GM19240 (cell line): ENCODE data around the gene MUC22.
"Not testable (repeated sequence)": the region's sequence is repeated elsewhere in the genome, so short reads cannot be mapped to it uniquely, and the experiment has no call there.

Source experiments
- DNase-seq: peaks from one replicate; pipeline ENCODE4 v3.0.0; 2011; ENCODE audit warnings: low spot score; ENCODE audit not compliant: insufficient read length

The MUC22 gene

GRCh38 chr6:31010393-31011060, at the start of gene MUC22:
Gene MUC22, plus strand, starts transcription at chr6:31010474. Its CDS starts 233 bp downstream, at chr6:31010707.
- DNase-seq: no peak

DNA sequence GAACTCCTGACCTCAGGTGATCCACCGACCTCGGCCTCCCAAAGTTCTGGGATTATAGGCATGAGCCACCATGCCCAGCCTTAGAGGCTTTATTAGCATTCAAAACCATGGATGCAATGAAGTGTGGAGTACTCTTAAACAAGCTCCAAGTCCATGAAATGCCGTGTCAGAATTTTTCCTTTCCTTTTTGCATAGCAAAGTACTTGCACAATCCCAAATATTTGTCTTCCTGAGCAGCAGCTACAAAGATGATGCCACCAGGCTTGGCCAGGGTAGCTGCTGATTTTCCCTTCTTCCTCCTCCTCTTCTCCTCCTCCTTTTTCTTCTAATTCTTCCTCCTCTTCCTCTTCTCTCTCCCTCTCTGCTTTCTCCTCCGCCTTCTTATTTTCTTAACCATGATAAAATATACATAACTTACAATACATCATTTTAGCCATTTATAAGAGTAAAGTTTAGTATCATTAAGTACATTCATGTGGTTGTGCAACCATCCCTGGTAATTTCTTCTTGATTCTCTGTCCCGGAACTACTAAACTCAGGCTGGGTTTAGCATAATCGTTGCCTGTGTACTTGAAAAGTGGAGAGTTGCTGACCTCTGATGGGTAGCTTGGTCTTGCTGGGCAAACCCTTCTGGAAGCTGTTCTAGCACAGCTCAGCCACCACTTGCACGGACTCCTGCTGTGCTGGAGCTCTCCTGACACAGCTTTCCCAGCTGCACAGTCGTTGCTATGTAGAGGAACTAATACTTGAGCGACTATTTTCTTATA, 49.2 kb upstream of the MUC22 start:
- DNase-seq: no peak

GRCh38 chr6:30962716-30963115, 47.6 kb upstream of the MUC22 start:
- no peak for DNase-seq

DNA sequence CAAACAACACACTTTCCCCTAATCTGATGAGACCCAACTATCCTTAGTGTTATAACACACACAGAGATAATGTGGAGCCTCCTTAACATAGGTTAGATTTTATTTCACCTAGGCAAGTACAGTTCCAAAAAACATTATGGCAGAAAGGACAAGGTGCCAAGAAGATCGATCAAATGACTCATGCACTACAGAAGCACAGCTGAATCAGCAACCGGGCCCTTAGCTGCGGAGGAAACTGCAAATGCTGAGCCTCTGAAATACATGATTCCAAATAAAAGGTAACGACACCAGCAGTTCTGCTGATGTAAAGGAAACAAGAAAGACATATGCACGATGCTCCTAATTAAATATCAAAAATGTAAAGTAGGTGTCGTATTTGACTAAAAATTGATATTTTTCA, 46.6 kb upstream of the MUC22 start:
- no peak for DNase-seq

GRCh38 chr6:30964075-30964474, 46.2 kb upstream of the MUC22 start:
- DNase-seq: no peak

DNA sequence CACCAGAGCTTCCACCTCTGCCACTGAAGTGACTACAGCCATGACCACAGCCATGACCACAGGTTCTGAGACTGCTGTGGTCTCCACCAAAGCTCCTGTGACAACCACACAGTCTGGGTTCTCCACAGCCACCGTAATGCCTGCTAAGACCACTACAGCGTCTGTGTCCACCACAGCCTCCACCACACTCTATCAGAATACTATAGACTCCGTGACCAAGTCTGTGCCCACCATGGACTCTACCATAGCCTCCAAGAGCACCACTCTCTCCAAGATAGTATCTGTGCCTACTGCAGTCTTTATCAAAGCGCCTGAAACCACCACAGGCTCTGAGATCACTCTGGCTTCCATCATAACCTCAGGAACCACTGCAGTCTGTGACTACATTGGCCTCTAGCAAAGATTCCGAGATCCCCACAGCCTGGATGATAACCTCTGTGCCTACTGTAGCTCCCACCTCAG, 45.1 kb upstream of the MUC22 start:
- DNase-seq: no peak

- DNase-seq: no peak
These were observed 44.1 kb upstream of the MUC22 start for GRCh38 chr6:30966154-30966553.

DNA sequence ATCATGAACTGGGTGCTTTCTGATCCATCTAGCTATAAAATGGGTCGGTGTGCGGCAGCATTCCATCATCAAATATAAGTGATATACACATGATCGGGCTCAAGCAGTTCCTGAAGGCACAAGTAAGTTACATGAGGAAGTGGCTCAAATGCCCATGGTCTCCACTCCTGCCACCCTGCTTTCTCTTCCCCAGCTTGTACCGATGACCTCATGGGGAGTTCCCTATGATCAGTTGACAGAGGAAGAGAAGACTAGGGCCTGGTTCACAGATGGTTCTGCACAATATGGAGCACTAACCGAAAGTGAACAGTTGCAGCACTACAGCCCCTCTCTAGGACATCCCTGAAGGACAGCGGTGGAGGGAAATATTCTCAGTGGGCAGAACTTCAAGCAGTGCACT, 41.1 kb upstream of the MUC22 start:
- not testable (repeated sequence) for DNase-seq

DNA sequence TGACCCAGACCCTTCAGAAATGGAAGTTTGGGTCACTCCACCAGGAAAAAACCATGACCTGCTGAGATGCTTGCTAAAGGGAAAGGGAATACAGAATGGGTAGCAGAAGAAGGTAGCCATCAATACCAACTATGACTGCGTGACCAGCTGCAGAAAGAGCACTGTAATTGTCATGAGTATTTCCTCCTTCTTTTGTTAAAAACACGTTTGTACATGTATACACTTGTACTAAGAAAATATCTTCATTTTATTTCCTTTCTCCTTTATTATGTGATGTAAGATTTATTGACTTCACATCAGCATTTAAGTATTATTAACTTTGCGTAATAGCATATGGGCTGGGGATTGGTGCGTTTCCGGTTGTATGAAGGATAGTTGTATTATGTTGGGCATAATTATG, 39.3 kb upstream of the MUC22 start:
- no peak for DNase-seq

- DNase-seq: no peak
These were observed 37.5 kb upstream of the MUC22 start for GRCh38 chr6:30972816-30973215.

- DNase-seq: no peak
These were observed 35.6 kb upstream of the MUC22 start for GRCh38 chr6:30974490-30975252.

DNA sequence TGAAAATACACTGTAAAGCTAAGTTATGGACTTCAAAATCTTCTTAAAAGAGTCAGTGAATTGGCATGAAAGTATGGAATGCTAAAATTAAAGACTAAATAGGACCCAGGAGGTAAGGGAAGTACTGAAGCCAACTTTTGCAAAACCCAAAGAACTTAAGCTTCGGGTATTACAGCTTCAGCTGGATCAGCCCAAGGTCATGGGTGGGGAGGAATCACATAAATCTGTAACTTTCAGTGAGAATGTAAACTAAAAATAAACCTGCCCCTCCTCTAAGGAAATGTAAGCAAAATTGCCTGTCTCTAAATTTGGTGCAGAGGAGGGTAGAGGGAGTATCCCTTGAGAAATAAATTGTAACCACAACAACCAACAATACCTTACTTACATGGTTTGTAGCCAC, 31.1 kb upstream of the MUC22 start:
- no peak for DNase-seq

- no peak for DNase-seq
These were observed 30.6 kb upstream of the MUC22 start for GRCh38 chr6:30979690-30980089.

DNA sequence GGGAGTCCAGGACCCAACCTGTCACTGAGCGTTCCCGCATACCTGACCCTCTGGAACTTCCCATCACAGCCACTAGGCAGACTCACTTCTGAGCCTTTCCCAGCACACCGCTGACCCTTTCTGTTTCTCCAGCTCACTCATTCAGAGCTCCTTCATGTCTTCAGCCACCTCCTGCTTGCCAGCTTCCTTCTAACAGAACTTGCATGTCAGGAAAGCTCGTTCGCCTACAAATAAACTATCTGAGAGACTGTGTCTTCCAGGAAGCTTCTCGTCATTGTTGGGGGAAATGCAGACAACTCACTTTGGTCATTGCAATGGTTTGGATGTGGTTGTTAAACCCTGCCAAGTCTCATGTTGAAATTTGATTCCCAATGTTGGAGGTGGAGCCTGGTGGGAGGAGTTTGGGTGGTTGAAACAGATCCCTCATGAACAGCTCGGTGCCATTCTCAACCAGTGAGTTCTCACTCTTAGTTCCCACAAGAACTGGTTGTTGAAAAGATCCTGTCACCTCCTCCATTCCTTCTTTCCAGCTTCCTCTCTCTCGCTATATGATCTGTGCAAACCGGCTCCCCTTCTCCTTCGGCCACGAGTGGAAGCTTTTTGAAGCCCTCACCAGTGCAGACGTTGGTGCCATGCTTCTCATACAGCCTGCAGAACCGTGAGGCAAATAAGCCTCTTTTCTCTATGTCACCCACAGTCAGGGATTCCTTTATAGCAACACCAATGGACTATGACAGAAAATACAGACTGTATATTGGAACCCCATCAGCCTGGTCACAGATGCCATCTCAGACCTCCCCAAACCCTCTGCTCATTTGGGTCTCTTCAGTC, 28.1 kb upstream of the MUC22 start:
- no peak for DNase-seq

DNA sequence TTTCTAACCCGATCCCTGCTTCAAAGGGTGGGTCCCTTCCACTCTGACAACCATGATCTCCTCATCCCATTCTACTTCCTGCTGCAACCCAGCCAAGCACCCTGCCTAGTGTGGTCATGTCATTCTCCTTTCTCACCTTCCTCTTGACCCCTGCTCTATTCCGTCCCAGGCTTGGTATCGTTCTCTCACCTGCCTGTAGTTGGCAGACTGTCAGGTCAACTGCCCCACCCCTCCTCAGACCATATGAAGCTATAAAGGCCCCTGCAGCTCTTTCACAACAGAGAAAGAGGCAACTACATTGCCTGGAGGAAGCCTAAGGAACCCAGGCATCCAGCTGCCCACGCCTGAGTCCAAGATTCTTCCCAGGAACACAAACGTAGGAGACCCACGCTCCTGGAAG, 26.8 kb upstream of the MUC22 start, which contains the start of gene MUC21:
Gene MUC21, plus strand, starts transcription at position 280 of the 400 bp plus-strand sequence. CDS start 241 bp downstream, outside the sequence.
- no peak for DNase-seq

DNA sequence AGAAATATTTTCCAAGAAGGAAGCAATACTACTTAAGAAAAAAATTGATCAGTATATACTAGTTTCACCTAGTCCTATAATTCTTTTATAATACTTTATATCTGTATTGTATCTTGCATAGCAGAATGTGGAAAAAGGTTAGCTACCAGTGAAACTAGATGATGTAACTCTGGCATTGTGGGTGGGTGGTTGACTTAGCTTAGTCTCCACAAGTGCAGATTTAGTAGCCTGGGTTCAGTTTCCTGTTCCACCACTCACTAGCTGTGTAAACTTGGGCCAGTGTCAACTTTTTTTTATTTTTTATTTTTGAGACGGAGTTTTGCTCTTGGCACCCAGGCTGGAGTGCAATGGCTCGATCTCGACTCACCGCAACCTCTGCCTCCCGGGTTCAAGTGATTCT, 24.8 kb upstream of the MUC22 start:
- no peak for DNase-seq

DNA sequence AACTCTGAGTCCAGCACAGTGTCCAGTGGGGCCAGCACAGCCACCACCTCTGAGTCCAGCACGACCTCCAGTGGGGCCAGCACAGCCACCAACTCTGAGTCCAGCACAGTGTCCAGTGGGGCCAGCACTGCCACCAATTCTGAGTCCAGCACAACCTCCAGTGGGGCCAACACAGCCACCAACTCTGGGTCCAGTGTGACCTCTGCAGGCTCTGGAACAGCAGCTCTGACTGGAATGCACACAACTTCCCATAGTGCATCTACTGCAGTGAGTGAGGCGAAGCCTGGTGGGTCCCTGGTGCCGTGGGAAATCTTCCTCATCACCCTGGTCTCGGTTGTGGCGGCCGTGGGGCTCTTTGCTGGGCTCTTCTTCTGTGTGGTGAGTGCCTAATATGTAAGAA, 23.0 kb upstream of the MUC22 start:
- DNase-seq: no peak

DNA sequence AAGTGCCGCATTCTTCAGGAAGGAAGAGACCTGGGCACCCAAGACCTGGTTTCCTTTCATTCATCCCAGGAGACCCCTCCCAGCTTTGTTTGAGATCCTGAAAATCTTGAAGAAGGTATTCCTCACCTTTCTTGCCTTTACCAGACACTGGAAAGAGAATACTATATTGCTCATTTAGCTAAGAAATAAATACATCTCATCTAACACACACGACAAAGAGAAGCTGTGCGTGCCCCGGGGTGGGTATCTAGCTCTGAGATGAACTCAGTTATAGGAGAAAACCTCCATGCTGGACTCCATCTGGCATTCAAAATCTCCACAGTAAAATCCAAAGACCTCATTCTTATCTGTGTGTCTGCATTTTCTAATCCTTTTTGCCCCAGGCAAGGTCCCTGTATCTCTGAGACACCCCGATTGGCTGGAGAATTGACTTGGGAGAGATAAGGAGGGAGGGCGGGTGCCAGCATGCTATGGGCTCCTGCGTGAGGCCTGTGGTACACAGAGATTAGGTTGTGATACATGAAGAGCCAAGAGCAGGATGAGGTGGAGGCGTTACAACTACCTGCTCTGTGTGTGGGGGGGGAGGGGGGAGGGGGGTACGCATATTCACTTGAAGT, 22.0 kb upstream of the MUC22 start:
- DNase-seq: no peak

GRCh38 chr6:30990422-30991086, 19.7 kb upstream of the MUC22 start:
- no peak for DNase-seq

DNA sequence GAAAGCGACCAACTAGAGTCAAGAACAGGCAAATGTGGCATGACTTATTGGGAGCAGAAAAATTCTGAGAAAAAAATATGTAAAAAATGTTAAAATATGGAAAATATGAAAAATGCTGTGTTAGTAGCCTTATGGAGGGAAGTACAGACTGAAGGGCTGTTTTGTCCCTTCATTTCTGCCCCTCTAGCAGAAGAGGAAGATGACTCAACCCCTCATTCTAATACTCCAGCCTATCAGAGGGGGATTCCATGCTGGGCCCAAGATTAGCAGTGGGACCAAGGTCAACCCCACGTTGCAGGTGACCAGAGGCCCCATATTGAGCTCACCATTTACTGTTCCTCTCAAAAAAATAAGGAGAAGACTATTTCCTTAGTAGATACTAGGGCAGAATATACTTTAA, 18.4 kb upstream of the MUC22 start:
- DNase-seq: no peak
